Fibroblast of skin of left quadriceps (primary cell): ENCODE results near the gene PLAA.
"Not testable (repeated sequence)": the region's sequence is repeated elsewhere in the genome, so short reads cannot be mapped to it uniquely, and the experiment has no call there.

Experiments used
- DNase-seq, 2 experiments: peaks; one replicate each; pipeline ENCODE4 v3.0.0-alpha.2; 2013; ENCODE audit warnings: low read depth in 2 of 2

PLAA gene

DNA sequence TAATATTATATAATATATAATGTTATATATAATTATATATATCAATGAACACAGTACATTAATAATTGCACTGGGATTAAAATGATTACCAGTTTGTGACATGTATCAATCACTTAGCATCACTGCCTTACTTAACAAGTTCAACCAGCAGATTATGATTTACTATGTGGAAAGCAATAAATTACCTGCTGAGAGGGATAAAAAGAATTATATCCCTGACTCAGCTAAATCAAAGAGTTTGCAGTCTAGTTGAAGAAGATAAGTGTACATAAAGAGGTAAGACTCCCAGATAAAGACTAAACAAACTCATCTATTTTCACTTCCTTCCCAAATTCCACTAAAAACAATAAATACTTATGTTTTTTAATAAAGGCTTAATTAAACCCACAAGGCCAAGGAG lies 11.2 kb downstream of the PLAA start:
- DNase-seq = no peak

DNA sequence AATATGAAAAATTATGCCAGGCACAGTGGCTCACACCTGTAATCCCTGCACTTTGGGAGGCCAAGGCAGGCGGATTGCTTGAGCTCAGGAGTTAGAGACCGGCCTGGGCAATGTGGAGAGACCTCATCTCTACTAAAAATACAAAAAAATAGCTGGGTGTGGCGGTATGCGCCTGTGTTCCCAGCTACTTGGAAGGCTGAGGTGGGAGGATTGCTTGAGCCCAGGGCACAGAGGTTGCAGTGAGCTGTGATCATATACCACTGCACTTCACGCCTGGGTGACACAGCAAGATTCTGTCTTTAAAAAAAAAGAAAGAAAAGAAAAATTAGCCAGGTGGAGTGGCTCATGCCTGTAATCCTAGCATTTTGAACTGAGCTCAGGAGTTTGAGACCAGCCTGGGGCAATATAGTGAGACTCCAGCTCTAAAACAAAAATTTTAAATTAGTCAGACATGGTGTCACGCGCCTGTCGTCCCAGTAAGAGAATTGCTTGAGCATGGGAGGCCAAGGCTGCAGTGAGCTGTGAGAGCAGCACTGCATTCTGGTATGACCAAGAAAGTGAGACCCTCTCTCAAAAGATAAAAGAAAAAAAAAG lies 18.0 kb downstream of the PLAA start:
- DNase-seq = no peak

DNA sequence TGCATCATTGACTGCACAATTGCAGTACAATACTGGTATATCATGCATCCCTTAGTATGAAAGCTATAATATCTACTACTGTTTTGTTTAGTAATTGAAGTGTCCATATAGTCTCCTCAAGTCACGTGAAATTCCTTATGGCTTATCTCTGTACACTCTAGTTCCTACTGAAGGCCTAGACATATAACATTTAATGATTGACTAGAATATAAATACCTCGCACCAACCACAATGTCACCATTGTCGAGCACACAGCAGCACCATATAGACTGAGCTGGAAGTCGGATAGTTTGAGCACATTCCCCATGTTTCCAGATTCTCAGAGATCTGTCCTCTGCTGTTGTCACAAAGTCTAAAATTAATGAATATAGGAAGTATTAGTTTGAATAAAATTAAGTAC lies 21.4 kb downstream of the PLAA start:
- DNase-seq = no peak

DNA sequence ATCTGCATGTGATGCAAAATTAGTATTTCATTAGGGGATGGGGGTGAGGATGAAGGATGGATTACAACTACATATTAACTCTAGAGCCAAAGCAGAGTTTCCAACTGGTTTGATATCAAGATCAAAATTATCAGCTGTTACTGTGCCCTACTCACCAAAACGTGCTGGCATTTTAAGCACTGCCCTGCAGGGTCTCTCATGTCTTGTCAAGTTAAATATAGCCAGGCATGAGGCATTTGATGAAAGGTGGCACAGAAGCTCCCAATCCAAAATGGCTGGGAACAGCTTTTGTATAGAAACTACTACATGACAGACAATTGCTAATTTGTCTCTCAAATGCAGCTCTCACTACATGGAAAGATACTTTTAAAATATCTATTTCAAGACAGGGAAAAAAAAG lies 27.3 kb downstream of the PLAA start:
- DNase-seq = no peak

DNA sequence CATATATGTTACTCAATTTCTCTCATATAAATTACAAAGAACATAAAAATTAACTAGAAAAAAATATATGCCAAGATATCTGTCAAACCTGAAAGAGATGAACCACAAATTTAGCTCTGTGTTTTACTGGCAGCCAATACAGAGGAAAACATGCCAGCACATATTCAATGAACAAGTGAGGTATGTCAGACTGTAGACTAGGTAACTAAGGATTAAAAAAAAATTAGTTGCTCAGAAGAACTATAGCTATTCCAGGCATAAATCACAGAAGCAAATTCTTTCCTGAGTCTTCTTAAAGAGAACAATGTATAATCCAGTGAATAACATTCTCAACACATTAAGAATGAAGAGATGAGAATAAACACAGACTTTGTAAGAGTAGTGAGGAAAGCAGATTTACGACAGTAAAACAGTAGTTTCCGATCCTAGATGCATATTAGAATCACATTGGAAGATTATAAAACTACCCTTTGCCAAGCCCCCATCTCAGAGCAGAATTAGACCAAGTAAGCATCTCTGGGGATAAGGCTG lies 33.8 kb downstream of the PLAA start:
- no peak for DNase-seq

DNA sequence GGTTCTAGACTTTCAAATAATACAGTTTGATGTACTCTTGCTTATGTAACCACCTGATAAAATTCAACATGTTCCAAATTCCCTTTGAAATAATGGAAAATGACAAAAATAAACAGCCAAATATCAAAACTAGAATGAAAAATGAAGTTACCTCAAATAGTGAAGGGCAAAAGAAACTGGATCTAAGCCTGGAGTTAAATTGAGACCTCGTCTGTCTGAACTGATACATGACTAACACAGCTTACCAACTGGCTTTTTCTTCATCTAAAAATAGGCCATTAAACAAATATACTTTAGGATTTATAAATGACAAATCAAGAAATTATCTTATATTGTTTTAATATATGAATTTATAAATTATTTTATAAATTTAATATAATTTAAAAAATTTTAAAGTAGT lies 42.4 kb downstream of the PLAA start:
- DNase-seq = no peak

DNA sequence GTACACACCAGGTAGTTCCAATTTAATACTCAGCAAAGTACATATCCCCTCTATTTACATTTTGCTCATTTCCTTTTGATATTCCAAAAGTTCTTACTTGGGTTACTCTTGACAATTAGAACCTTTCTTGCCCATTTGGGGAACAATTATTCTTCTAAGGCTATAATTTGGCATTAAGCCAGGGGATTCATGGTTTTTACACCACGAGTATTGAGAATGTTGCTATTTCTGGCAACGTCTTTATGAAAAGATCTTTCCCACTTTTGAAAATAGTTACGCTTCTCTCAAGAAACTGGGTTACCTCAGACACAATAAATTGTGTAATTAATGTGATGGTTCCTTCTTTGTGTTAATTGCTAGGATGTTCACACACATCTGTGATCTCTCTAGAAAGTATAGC lies 43.0 kb downstream of the PLAA start:
- DNase-seq = no peak

DNA sequence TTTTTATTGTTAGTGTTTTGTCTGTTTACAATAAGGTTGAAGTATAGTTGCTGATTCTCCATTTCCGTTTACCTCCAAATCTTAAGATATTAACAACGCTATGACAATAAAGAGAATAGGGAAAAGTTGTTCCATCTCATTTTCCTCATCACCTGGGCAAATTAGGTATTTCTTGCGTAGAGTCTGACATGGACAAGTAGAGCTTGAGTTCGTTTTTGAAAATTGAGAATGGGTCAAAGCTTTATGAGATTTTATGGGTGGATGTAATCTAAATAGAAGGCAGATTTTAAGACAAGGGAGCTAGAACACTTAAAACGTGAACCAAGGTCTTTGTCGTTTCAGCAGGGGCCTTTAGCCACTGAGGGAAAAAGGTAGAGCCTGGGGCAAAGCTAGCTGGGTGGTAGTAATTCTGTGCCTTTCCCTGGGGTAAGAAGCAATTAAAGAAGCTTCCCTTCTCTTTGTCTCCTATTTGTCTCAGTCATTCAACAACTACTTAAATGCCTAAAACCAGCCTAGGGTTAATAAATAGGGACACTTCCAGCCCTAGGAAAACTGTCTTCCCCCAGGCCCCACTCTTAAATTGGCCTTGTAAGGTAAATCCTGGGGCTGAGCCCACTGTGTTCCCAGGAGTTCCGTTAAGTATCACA lies 53.9 kb downstream of the PLAA start:
- no peak for DNase-seq

DNA sequence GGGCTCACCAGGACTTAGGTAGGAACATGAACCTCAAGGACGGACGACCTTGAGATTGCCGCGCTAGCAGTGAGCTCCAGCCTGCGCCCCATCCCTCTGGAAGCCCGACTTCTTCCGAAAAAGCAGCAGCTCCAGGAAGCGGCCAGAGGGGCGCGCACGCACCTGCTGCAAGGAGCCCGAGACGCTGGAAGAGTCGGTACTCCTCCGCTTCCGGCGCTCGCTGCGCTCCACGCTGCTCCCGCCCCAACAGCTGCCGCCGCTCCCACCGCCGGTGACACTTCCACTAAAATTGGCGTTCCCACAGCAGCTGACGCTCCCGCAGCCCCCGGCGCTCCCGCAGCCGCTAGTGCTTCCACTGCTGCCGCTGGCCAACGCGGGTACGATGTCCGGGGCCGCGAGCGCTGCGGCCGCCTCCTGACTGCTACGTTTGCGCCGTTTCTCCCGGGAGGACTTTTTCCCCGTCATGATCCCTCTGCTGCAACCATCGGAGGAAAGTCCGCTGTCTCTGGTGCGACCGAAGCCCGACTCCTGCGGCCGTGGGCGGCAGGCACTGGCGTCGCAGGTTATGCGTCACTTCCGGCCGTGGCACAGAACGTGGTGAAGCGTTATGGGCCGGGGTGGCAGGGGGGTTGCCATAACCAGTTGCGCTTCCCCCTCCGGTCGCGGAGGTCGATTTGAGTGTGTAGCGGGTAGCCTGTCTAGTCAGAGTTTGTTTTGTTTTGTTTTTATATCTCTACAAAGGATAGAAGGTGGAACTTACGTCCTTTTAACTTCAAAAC lies 54.6 kb downstream of the PLAA start, which contains the start of gene CAAP1:
CAAP1 (minus strand) TSS at position 552 of the 779 bp plus-strand sequence; CDS start at position 465, 87 bp downstream.
- DNase-seq = peak; percentile 75 to 81

DNA sequence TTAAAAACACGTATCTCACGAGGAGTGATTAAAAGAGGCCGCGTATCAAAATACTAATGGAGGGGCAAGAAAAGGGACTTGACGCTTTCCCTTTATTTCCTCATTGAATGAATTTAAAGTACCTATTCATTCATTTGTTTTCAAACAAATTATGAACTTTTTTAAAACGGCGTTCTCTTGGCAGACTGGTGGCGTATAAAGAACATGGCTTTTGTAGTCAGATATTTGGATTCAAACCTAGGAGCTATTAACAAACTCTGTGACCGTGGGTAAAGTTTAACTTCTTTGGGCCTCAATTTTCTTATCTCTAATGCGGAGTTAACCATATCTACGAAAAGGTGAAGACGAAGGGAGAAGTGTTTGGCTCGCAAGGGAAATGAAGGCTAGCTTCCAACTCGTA lies 55.3 kb downstream of the PLAA start:
- DNase-seq = no peak

DNA sequence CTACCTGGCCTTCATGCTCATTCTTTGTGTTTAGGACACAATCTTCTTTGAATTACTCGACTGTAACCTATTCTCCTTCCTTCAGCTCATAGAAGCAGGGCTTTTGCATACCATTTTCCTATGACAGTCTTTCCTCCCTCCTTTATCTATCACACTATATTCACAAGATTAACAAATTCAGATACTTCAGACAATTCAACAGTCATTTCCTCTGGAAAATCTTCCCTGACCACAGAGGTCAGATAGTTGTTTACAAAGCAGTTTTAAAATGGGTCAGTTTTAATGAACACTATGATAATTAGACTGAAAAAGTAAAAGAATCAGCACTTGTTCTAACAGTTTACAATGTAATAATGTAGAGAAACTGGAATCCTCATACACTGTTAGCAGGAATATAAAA lies 58.8 kb downstream of the PLAA start:
- no peak for DNase-seq

DNA sequence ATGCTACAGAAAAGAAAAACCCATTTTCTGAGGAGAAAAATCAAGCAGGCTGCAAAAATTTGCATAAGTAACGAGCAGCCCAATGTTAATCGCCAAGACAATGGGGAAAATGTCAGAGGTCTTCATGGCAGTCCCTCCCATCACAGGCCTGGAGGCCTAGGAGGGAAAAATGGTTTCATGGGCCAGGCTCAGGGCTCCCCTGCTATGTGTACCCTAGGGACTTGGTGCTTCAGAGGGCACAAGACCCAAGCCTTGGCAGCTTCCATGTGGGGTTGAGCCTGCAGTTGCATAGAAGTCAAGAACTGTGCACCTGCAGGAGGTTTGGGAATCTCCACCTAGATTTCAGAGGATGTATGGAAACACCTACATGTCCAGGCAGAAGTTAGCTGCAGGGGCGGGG lies 64.9 kb downstream of the PLAA start:
- no peak for DNase-seq

DNA sequence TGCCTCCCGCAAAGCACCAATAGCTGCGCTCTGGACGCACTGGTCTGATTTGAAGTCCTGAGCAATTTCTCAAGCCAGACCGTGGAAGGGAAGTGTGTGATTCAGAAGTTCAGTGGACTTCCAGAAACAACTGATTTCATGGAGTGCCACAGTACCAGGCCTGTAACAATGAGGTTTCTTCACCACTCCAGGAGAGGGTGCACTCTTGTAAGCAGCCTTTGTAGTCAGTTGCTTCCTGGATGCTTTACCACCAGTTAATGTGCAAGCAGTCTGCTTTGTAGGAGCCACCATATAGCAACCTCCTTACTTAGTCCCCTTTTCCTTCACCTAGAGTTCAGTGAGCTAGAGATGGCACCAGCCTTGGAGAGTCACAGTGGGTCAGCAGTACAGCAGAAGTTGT lies 66.8 kb downstream of the PLAA start:
- DNase-seq = no peak

DNA sequence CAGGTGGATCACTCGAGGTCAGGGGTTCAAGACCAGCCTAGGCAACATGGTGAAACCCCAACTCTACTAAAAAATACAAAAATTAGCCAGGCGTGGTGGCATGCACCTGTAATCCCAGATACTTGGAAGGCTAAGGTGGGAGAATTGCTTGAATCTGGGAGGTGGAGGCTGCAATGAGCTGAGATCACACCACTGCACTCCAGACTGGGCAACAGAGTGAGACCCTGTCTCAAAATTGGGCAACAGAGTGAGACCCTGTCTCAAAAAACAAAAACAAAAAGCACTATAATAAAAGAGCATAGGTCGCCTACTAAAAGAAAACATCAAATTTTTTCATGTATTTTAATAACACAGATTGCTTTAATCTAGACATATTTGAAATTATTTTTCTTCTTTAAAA lies 71.9 kb downstream of the PLAA start:
- DNase-seq = not testable (repeated sequence)

DNA sequence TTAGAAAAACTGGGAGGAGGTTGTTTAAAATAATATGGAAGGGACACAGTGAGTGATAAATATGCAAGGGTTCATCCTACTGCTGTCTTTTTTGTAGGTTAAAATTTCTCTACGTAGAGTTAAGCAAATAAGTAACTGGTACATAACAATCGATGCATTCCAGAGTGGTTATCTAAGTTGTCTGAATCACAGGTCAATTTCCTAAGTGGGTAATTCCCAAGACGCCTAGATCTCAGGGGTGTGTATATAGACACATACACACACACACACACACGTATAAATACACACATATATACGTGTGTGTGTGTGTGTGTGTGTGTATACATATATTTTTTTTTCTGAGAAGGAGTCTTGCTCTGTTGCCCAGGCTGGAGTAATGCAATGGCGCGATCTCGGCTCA lies 76.8 kb downstream of the PLAA start:
- DNase-seq = no peak

DNA sequence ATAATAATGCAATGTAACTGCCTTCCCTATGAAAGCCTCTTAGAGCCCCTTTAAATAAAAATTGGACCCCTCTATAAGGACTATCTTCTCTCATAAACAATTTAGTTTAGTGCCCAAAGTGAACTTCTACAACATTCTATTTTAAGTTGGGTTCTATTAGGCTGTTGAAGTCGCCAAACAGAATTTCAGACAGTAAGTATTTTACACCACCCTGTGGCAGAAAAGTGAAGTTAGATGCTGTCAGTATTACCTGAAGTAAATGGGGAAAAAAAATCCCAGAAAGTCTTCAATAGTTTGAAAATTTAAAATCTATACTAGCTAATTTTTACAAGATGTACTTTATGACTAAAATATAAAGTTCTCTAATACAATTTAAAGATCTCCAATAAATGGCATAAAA lies 84.0 kb downstream of the PLAA start:
- no peak for DNase-seq

DNA sequence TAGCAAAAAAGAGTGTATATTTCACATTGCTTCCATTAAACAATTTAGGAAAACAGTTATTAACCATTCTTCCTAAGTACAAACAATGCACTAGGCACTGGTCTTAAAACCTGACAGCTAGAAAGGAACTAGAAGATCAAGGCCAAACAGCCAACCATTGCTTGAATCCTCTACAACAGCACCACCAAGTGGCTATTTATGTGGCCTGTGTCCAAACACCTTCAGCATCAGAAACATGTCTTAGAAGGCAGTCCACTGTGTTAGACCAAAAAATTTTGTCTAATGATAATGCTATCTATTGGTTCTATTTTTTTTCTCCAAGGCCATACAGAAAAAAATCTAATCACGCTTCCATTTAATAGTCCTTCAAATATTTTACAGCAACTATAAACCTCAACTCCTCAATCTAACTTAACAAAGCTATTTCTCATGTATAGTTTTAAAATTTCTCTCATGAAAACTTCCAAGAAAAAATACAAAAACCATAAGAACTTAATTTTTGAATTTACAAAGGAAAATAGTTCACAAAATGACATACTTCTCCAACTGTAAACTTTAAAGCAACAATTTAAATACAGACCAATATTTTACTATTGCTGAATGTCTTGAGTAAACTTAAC lies 90.5 kb downstream of the PLAA start:
- DNase-seq = peak in 1 of 2 experiments; percentile 7
